ENCODE measurements around the gene WDFY4.

WDFY4 gene

DNA sequence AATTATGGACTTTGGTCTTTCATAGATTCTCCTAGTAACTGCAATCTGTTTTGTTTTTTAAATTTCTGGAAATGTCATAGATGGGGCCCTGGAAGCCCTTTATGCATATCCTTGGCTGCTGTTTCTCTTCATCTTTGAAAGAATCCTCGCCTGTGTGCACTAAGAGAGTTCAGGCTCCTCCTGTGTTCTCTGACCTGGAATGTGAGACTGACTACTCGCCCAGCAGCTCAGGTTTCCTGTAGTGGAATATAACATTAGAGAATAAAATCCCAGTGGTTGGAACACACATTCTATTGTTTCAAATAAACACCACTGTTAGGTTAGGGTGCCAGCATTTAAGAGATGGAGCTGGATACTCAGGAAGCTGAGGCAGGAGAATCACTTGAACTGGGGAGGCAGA, 56.3 kb downstream of the WDFY4 start:
- no peak for DNase-seq

DNA sequence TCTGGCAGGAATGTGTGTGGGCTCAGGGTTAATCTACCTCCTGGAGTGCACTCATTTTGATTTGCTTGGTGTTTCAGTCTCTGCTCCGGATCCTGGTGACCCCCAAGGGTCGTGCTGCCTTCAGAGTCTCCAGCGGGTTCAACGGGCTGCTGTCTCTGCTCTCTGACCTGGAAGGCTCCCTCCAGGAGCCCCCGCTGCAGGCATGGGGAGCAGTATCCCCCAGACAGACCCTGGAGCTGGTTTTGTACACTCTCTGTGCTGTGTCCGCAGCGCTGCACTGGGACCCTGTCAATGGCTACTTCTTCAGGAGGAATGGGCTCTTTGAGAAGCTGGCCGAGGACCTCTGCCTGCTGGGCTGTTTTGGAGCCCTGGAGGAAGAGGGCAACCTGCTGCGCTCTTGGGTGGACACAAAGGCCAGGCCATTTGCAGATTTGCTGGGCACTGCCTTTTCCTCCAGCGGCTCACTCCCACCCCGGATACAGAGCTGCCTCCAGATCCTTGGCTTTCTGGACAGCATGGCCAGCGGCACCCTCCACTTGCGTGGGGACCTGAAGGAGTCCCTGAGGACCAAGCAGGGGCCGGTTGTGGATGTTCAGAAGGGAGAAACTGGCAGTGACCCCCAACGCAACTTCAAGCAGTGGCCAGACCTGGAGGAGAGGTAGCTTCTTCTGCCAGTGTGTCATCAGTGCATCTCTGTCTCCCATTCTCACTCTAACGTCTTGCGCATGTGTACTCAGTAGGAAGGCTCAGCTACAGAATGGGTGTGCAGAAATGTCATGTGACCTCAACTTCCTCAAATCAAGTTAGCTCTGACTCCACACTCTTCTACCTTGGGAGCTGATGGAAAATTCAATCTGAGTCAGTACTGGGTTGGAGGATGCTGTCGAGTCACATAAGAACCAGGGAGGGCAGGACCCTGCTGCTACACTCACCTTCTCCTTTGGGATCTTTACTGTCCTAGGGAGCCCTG, 58.5 kb downstream of the WDFY4 start:
- no peak for DNase-seq

DNA sequence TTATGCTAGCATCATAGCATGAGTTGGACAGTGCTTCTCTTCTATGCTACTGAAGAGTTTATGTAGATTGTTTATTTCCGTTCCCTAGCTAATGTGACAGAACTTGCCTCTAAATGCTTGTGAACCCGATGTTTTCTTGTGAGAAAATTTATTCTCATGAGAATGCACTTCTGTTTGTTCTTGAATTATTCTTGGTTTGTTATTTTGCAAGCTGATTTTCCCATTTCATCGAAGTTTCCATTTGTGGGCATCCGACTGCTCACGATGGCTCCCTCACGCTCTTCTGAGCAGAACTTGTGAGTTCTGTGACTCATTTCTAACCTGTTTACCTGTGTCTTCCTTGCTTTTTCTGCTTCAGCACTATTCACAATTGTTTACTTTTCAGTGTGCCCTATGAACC, 59.9 kb downstream of the WDFY4 start:
- DNase-seq = no peak

DNA sequence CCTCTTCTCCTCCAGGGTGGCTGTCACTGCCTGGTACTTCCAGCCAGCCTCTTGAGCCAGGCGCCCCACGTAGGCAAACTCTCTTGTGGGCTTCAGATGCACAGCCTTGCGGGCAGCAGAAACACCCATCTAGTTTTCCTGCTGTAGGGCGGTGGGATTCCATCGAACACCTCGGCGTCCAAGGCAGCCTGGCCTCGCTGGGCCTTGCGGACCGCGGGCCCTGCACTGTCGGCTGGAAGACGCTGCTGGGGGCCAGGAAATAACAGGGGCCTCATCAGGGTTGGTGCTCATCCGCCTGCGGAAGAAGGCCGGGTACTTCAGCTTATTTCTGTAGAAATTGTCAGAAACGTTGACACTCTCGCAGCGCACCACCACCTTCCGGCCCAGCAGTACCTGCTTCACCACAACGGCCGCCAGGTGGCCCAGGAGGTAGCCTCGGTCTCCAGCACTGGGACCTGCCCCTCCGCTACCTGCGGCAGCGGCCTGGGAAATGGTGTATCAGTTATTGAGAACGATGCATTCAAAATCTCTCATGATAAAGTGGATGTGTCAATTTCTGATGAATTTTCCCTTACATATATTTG, 61.1 kb downstream of the WDFY4 start:
- DNase-seq = no peak

DNA sequence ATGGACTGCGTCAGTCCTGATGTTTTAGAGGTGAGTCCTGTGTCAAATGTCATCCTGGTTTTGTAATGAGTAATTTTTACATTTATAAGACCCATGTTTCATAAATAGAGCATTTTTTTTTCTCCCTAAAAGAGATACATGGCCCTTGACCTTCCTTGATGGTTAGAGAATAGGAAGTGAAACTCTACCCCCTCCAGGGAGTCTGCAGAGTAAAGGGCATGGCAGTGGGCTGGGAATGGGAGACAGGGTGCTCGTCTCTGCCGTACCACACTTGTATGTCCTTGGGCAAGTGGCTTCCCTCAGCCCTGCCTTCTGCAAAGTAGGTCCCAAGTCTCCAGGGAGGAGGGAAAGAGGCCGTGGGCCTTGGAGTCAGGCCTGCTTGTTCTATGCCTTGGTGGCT, 63.9 kb downstream of the WDFY4 start:
- no peak for DNase-seq

DNA sequence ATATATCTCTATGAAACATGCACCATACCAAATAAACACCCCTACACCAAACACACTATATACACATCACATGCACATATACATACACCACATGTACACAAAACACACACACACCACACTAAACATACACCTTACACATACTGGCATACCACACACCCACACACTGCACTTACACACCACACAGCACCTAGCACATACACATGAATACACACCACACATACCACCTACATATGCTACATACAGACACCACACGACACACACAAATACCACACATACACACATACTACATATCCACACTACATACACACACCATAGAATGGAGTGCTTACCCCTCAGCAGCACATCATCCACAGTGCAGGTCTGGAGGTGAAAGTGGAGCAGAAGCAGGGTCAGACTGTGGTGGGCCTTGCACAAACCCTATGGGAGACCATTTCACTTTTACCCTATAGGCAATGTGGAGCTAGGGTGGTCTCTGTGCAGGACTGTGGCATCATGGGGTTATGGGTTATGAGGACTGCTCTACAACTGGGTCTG, 64.6 kb downstream of the WDFY4 start:
- DNase-seq = no peak

DNA sequence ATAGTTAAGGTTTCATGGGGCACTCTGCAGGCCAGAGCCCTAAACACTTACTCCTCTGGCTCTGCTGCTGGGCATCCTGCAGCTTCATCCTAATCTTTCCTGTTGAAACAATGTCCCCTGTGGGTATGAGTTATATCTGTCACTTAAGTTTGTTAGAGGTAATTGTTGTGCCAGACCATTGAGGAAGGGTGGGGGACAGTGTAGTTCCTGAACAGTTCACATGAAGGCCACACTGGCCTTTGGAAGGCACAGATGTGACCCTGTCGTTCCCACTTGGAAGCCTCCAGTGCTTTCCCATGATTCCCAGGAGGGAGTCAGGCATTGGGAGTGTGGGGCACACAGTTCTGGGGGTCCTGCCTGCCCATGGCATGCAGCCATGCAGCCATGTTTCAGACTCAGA, 65.3 kb downstream of the WDFY4 start:
- no peak for DNase-seq

DNA sequence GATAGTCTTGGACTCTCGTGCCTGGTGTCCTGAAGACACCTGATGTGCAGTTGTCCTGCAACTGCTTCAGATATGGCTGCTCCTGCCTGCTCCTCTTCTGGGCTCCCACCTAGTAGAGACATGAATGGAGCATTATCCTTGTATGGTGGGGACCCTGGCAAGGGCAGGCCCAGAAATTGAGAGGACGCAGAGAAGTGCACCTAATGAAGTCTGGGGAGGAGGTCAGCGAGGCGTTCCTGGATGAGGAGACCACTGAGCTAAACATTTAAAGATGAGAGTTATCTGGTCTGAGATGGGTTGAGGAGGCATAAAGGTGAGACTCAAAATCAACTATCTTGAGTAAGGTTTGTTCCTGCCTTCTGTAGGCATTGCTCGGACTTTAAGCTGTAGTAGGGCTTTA, 66.3 kb downstream of the WDFY4 start:
- DNase-seq = no peak

DNA sequence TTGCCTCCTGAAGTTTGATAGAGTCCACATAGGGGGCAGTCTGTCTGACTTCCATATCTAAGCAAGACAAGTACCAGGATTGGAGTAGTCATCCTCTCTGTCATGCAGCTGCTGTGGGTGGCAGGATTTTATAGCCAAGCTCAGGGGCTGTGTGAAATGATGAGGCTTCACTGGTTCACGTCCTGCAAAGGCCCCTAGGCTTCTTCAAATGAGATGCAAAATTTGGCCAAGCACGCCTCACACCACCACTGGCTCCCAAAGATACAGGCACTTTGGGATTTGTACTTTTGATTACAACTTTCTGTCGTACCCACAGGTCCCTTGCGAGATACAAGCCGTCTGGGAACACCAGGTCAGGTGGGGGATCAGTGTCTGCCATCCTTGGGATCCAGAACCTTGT, 67.1 kb downstream of the WDFY4 start:
- DNase-seq = no peak

DNA sequence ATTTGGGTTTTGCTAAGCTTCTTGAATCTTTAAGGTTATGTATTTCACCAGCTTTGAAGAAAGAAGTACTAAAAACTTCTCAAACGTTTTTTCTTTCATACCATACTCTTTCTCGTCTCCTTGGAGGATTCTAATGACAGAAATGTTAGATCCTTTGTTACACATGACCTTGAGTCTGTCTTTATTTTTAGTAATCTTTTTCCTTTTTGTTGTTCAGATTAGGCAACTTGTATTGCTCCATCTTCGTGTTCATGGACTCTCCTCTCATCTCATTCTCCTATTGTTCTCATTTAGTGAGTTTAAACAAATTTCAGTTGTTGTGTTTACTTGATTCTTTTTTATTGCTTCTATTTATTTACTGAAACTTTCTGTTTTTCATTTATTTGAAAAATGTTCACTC, 73.7 kb downstream of the WDFY4 start:
- DNase-seq = no peak

DNA sequence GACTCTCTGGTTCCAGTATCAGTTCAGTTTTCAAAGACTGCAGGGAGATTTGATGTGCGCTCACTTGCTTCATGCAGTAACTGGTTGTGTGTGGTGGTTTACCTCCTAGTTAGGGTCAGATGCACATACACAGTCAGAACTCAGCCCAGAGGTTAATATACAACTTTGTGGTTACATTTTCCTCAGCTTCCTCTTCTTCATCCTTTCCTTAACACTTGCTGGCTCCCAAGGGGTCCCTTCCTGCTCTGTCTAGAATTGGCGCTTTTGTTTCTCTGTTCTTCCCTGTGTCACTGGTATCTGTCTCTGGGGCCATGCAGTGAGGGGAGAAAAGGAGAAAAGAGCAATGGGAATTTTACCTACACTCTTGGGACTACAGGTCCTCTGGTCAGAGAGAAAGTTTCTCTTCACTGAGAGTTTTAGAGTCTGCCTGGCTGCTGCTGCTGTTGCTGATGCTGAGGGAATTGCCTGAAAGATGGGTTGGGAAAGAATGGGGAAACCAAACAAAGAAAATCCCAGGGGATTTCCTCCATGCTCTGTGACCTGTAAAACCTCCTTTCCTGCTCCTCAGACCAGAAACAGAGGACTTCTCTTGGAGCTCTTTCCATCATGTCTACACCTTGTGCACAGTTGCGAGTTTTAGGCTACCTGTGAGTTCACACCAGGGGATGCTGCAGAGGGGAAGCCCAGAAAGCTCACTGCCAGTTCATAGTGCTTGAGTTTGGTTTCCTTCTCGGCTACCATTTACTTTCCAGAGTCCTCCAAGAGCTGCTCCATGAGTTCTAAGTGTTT, 74.6 kb downstream of the WDFY4 start:
- no peak for DNase-seq

DNA sequence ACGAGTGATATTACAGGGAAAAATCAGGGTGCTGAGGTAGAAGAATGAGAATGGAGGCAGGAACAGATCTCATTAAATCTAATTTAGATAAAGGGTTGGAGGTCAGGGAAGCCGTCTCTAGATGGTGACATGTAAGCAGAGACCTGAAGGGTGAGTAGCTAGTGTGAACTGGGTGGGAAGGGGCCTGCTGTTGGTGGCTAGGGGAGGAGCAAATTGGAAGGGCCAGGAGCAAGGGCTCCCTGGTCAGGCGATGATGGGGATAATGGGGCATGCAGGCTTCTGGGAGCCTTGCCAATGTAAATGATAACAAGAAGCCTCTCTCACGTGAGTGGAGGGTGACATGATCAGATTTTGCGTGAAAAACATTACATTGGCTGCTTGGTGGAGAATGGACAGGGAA, 76.3 kb downstream of the WDFY4 start:
- DNase-seq = no peak

DNA sequence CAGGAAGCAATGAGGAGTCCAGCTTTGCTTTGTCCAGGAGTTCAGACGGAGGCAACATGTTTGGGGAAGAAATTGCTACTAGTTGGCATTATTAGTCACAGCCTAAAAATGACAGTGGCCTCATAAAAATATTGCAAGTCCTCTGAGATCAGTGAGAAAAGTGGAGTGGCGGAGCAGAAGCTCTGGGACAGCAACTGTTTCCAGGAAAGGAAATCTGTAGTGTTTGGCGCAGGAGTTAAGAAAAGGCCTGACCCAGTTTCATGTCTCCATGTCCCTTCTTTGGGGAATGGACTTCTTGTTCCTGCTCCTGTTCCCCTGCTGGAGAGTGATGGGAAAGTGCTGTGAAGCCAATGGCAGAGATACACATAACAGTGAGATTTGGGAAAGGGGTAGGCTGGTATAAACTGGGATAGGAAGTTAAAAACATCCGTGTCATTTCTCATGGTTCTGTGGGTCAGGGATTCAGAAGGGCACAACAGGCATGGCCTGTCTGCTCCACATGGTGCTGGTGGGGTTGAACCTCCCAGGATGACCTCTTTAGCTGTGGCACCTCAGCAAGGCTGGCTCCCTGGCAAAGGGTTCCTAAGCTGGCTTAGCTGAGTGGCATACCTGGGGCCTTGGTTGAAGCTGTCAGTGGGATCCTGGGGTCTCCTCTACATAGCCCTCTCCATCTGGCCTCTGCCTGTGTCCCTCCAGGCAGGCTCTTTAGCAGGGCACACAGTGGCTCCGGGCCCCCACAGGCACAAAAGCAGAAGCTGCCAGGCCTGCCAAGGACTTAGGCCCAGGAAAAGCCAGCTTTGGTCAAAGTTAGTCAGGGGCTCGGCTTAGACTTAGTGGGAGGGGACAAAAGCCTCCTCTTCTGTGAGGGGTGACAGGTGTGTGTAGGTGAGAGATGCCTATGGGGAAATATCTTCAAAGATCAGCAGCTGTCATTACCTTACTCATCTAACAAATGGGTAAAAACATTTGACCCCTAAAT, 77.7 kb downstream of the WDFY4 start:
- no peak for DNase-seq

DNA sequence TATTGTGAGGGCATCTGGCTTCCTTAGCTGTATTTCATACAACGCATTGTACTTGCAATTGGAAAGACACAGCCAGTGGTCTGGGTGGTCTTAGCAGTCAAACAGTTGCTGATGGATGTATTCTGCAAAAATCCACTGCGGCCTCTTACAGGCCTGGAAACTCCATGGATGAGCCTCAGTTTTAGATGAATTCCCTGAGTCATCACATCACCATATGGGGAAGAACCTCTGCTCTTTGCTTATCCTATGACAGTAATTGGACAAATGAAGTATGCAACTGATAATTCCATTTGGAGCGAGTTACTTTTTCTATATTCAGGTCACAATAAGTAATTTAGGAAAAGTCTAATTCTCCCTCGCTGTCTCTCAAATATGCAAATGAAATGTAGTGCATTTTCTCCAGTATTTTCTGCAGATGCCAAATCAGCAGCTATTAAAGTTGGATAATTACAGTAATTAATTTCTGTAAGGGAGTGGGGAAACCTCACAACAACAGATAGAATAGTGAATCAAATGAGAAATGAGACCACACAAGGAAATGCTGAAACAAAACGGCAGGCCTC, 78.8 kb downstream of the WDFY4 start:
- DNase-seq = no peak

DNA sequence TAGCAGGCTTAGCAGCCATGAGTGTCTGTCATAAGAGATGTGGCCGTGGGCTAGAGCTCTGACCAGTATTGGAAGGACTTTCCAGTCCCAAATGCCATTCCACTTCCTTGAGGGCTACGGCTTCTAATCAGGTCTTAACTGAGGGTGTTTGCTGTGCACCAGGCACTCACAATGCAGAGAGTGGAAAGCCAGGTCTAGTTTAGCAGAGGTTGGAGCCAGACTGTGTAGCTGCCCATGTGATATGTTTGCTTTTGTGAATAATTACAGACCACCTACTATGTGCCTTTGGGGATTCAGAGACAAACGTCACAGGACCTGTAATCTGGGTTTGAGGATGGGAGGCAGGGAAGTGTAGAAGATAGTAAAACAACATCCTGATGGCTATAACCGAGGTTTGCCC, 79.8 kb downstream of the WDFY4 start:
- DNase-seq = no peak

DNA sequence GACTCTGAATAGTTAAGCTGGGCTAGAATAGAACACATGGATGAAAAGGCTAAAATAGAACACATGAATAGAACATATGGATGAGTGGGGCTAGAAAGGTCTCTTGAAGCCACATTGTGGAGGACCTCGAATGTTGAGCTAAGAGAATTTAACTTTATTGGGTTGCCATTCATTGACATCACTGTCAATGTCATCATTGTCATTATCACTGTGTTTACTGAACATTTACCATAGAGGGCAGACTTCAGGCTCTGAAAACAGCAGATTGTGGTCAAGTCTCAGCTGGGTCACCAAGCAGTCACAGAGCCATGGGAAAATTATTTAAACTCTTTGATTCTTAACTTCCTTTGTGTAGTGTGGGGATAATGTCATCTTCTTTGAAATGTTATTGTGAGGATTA, 80.4 kb downstream of the WDFY4 start:
- no peak for DNase-seq

DNA sequence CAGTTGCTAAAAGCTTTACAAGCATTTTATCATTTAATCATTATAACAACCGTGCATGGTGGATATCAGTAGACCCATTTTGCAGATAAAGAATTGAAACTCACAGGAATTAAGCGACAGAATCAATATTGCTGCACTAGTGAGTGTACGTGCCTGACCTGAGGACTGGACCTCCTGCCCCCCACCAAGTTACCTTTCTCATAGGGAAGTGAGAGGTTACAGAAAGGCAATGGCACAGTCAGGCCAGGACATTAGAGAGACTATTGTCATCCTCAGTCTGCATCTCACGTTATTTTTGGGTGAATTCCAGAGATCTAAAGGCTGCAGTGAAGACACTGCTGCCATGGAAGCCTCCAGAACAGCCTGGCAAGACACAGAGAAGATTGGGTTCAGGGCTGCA, 80.9 kb downstream of the WDFY4 start:
- no peak for DNase-seq

DNA sequence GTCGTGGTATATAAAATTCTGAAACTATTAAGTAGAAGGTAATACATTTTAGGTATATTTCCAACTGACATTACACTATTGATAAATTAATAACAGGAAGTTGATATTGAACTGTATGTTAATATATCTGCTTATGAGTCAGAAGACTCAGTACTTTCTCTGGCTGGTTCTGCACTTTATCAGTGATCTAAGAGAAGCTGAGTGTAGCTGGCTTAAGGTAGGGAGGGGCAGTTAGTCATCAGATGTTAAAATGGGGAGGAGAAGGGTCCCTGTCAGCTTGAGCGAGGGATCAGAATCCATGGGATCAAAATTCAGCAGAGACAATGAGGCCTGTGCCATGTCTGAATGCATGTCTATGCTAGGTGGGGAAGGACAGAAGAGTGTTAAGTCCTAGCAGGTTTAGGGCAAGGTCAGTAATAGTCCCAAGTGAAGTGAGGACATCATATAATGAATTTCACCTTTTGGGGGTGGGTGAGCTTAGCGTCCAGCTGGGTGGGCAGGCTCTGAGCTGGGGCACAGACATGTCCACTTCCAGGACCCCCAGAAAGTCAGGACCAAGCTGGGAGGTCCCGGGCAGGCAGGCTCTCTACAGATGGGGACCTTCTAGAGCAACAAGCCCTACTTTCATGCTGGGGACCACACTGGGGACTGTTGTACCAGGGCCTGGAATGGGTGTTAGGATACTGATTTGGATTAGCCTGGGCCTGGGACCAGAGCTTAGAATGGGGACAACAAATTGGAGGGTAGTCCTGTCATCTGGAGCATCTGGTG, 82.9 kb downstream of the WDFY4 start:
- no peak for DNase-seq

DNA sequence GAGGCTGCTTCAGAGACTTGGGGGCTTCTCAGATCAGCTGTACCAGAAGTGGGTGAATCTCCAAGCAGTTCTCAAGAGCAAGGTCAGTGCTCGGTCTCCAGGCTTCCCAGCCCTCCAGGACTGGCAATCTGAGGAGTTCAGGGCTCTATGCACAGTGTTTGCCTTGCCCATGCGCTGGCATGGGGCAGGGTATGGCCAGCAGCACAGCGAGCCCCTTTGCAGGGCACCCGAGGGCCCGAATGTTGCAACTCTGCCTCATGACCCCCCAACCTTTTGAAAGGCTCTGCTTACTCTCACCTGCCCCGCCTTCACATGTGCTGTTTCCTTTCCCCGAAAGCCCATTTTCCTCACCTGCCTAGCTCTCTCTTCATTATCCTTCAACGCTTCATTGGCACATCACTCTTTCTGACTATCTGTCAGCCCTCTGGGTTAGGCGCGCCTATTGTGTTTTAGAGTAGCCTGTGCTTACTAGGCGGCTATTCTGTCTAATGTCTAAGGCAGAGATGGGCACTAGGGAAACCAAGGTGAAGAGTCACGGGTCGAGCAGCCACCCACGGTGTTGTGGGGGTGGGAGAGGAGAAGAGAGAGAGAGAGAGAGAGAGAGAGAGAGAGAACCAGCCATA, 83.6 kb downstream of the WDFY4 start:
- DNase-seq = no peak
